B cell (primary cell): Measurements from ENCODE around the gene GRHL3. TPM values are rescaled to one million over a fixed set of nuclear protein-coding genes. Genes with fewer than 3 reads are reported as not detected.

ENCODE experiments used
- ATAC-seq: fragments of 200-7000 bp; cut with Tn5 transposase; one replicate; pipeline ENCODE4 v1.10.0; 2021; ENCODE audit warnings: low read depth, mild to moderate bottlenecking, moderate number of reproducible peaks, moderate library complexity
- CTCF ChIA-PET: fragments of 350-600 bp; sonication (Branson Sonifier 250); formaldehyde crosslinking; loops from one replicate; lab custom pipeline; 2021; ENCODE audit warnings: antibody characterized with exemption, inconsistent platforms; lab: Charles Lee
- POLR2A ChIA-PET: fragments of 350-600 bp; sonication (Branson Sonifier 250); formaldehyde crosslinking; loops from one replicate; lab custom pipeline; 2021; ENCODE audit warnings: antibody characterized with exemption; lab: Charles Lee
- DNase-seq: peaks from one replicate; pipeline ENCODE4 v3.0.0; 2013
- H2AFZ ChIP-seq: 2 replicates; pipeline ENCODE4 v1.6.1; 2012; ENCODE audit warnings: mild to moderate bottlenecking, low read depth, low read length; ENCODE audit not compliant: insufficient read depth, poor library complexity, severe bottlenecking
- H3K27ac ChIP-seq, 2 donors: 1 replicate in 1 of 2; 2 replicates in 1 of 2; pipeline ENCODE4 v1.5.1; 2012 to 2013; ENCODE audit warnings: low read length in 2 of 2, mild to moderate bottlenecking in 2 of 2, moderate library complexity in 1 of 2
- H3K27me3 ChIP-seq, 4 experiments: fragments of 200-600 bp in 1 of 4; sonication (generic) in 1 of 4; replicated peaks in 1 of 4; 1 replicate in 2 of 4; 2 replicates in 2 of 4; pipeline versions ENCODE4 v1.6.1 to v1.7.0; 2013 to 2016; ENCODE audit warnings: low read length in 3 of 4, mild to moderate bottlenecking in 2 of 4, mixed read lengths in 1 of 4, moderate library complexity in 1 of 4; ENCODE audit not compliant: insufficient read depth in 4 of 4, control insufficient read depth in 3 of 4; ENCODE audit errors: control extremely low read depth in 1 of 4
- H3K36me3 ChIP-seq, 2 experiments: replicated peaks in 1 of 2; 1 replicate in 1 of 2; 2 replicates in 1 of 2; pipeline versions ENCODE4 v1.6.1 to v1.7.1; 2013; ENCODE audit warnings: low read length in 1 of 2; ENCODE audit not compliant: insufficient read depth in 2 of 2, control insufficient read depth in 1 of 2; ENCODE audit errors: control extremely low read depth in 1 of 2, extremely low read depth in 1 of 2
- H3K4me1 ChIP-seq, 2 donors: fragments of 200-600 bp in 1 of 2; sonication (generic) in 1 of 2; 1 replicate in 1 of 2; 2 replicates in 1 of 2; pipeline versions ENCODE4 v1.5.1 to v1.6.1; 2013 to 2017; ENCODE audit warnings: low read length in 2 of 2; ENCODE audit not compliant: control insufficient read depth in 2 of 2, insufficient read depth in 2 of 2
- H3K4me2 ChIP-seq: replicated peaks from 2 replicates; pipeline ENCODE3; 2012; ENCODE audit warnings: mild to moderate bottlenecking, low read depth, low read length; ENCODE audit not compliant: poor library complexity, severe bottlenecking
- H3K4me3 ChIP-seq, 5 experiments: fragments of 200-600 bp in 1 of 5; sonication (generic) in 1 of 5; 1 replicate in 3 of 5; 2 replicates in 2 of 5; pipeline versions ENCODE4 v1.5.1 to v1.7.0; 2011 to 2016; ENCODE audit warnings: low read length in 4 of 5, mild to moderate bottlenecking in 4 of 5, low read depth in 2 of 5, control low read depth in 1 of 5, moderate library complexity in 1 of 5; ENCODE audit not compliant: insufficient read depth in 1 of 5; ENCODE audit errors: control extremely low read depth in 1 of 5, extremely low read depth in 1 of 5
- H3K79me2 ChIP-seq: fragments of 200-600 bp; sonication (generic); one replicate; pipeline ENCODE4 v1.6.0; 2016; ENCODE audit warnings: low read length; ENCODE audit not compliant: control insufficient read depth, insufficient read depth
- H3K9ac ChIP-seq: fragments of 200-600 bp; sonication (generic); 2 replicates; pipeline ENCODE4 v1.6.1; 2017; ENCODE audit warnings: mild to moderate bottlenecking, low read length, moderate library complexity
- H3K9me3 ChIP-seq, 3 donors: one replicate each; pipeline versions ENCODE4 v1.6.1 to v1.7.1; 2013; ENCODE audit warnings: low read length in 2 of 3; ENCODE audit not compliant: control insufficient read depth in 2 of 3, insufficient read depth in 1 of 3; ENCODE audit errors: control extremely low read depth in 1 of 3
- H4K20me1 ChIP-seq: 2 replicates; pipeline ENCODE4 v1.6.0; 2012; ENCODE audit warnings: mild to moderate bottlenecking, low read length; ENCODE audit not compliant: insufficient read depth, control insufficient read depth, poor library complexity, severe bottlenecking
- H3K27ac Mint-ChIP-seq: one replicate; pipeline ENCODE4 v1.8.0; 2021; ENCODE audit warnings: mixed read lengths
- H3K27me3 Mint-ChIP-seq: one replicate; pipeline ENCODE4 v1.8.0; 2021; ENCODE audit warnings: mixed read lengths
- H3K4me1 Mint-ChIP-seq: one replicate; pipeline ENCODE4 v1.8.0; 2021; ENCODE audit warnings: mixed read lengths
- H3K4me3 Mint-ChIP-seq: one replicate; pipeline ENCODE4 v1.8.0; 2021; ENCODE audit warnings: mixed read lengths
- H3K9me3 Mint-ChIP-seq: one replicate; pipeline ENCODE4 v1.8.0; 2022; ENCODE audit warnings: mixed read lengths; ENCODE audit not compliant: insufficient read depth
- CTCF ChIP-seq: fragments of 200-600 bp; IDR thresholded peaks from one replicate; pipeline ENCODE4 v1.8.0; 2022; ENCODE audit warnings: antibody characterized with exemption, mild to moderate bottlenecking
- EZH2 ChIP-seq: IDR thresholded peaks from 2 replicates; pipeline ENCODE4 v1.6.1; 2012; ENCODE audit warnings: borderline replicate concordance, low read depth, mild to moderate bottlenecking, moderate library complexity, low read length; ENCODE audit not compliant: insufficient read depth, poor library complexity, severe bottlenecking
- WGBS: methylation state at CpG from one replicate; pipeline ENCODE4 v1.1.5; 2013; ENCODE audit warnings: missing lambda C conversion rate; ENCODE audit not compliant: insufficient coverage; 5-methylcytosine and 5-hydroxymethylcytosine counted together
- intact Hi-C: fragments of 100-400 bp; cut with micrococcal nuclease; formaldehyde crosslinking; loops from one replicate; pipeline ENCODE4 v1.10.0; 2022
- polyA plus RNA-seq: library from polyadenylated mRNA; depleted of rRNA; stranded (reverse); fragments of >200 nt; gene quantifications from 2 replicates; pipeline ENCODE4 v1.2.3, GENCODE V29; 2012
- total RNA-seq, 2 donors: library from RNA; stranded (reverse); fragments of 120-200 nt in 1 of 2; gene quantifications; 1 replicate in 1 of 2; 2 replicates in 1 of 2; pipeline versions ENCODE4 v1.2.3 to v1.2.4, GENCODE V29; 2013 to 2022

Gene GRHL3
- total and polyA plus RNA-seq, 2 donors (not counting 1 experiment from before 2014, with no cell fraction given): not detected

GRCh38 chr1:24351918-24352627 is 32.9 kb downstream of the GRHL3 start:
- no peak overlapping the region for H3K4me3 ChIP-seq
- 90% methylated on average over 5 of the region's 7 CpGs for WGBS
- no peak overlapping the region for H3K27ac ChIP-seq
- no peak overlapping the region for H2AFZ ChIP-seq
- H3K4me1 ChIP-seq: peaks cover 0 to 6% of the 10 kb centered on the region in 2 donors
- no peaks in the 10 kb centered on the region for H3K36me3 ChIP-seq
- H3K9ac ChIP-seq: no peak overlapping the region
- no peaks in the 10 kb centered on the region for H4K20me1 ChIP-seq
- TF ChIP-seq EZH2 (no peak), CTCF (no peak)
- ChIA-PET POLR2A (no interaction called here), CTCF (no interaction called here)
- no peaks in the 10 kb centered on the region for H3K79me2 ChIP-seq
- DNase-seq (no peak), ATAC-seq (no peak)
- H3K4me2 ChIP-seq: no peak overlapping the region
- H3K9me3 Mint-ChIP-seq: no peaks in the 10 kb centered on the region
- peaks cover 6% of the 10 kb centered on the region for H3K27me3 Mint-ChIP-seq
- no peaks in the 10 kb centered on the region for H3K9me3 ChIP-seq
- no peak overlapping the region for H3K27ac Mint-ChIP-seq
- peaks cover 0 to 4% (median 0%) of the 10 kb centered on the region in 4 experiments for H3K27me3 ChIP-seq
- peaks cover 4% of the 10 kb centered on the region for H3K4me1 Mint-ChIP-seq
- H3K4me3 Mint-ChIP-seq: no peak overlapping the region
- intact Hi-C loops: no loop called here

- Histone ChIP-seq H3K27me3 (no peaks in the 10 kb centered on the region), H4K20me1 (no peaks in the 10 kb centered on the region), H3K9me3 (no peaks in the 10 kb centered on the region), H3K36me3 (peaks cover 0 to 3% of the 10 kb centered on the region in 2 experiments), H2AFZ (no peak overlapping the region), H3K79me2 (no peaks in the 10 kb centered on the region), H3K4me3 (no peak overlapping the region), H3K4me1 (peaks cover 0 to 6% of the 10 kb centered on the region in 2 donors), H3K9ac (no peak overlapping the region), H3K27ac (no peak overlapping the region), H3K4me2 (no peak overlapping the region)
- ChIA-PET CTCF (no interaction called here), POLR2A (no interaction called here)
- peaks cover 4% of the 10 kb centered on the region for H3K4me1 Mint-ChIP-seq
- no peaks in the 10 kb centered on the region for H3K9me3 Mint-ChIP-seq
- intact Hi-C loops: no loop called here
- 96% methylated on average over 4 of the region's 4 CpGs for WGBS
- no peak for DNase-seq
- no peak for TF ChIP-seq EZH2
- TF ChIP-seq CTCF: no peak
- no peak for ATAC-seq
- H3K27ac Mint-ChIP-seq: no peak overlapping the region
- H3K27me3 Mint-ChIP-seq: no peaks in the 10 kb centered on the region
- no peak overlapping the region for H3K4me3 Mint-ChIP-seq
Observed at GRCh38 chr1:24353292-24353891, 34.2 kb downstream of the GRHL3 start.
